Endothelial cell (in vitro differentiated cells): ENCODE results near the gene SLC12A8. TPM values are rescaled to one million over a fixed set of nuclear protein-coding genes. Genes with fewer than 3 reads are reported as not detected.

Experiments
- DNase-seq: peaks from one replicate; pipeline ENCODE4 v3.0.0; 2021; ENCODE audit warnings: low spot score
- H3K27ac Mint-ChIP-seq: one replicate; pipeline ENCODE4 v1.8.0; 2021; ENCODE audit warnings: mixed read lengths, inconsistent platforms; ENCODE audit not compliant: unreplicated experiment
- H3K27me3 Mint-ChIP-seq: one replicate; pipeline ENCODE4 v1.8.0; 2021; ENCODE audit warnings: mild to moderate bottlenecking, moderate library complexity, mixed read lengths, inconsistent platforms; ENCODE audit not compliant: unreplicated experiment
- H3K36me3 Mint-ChIP-seq: one replicate; pipeline ENCODE4 v1.8.0; 2021; ENCODE audit warnings: mild to moderate bottlenecking, low read depth, mixed read lengths, inconsistent platforms; ENCODE audit not compliant: unreplicated experiment
- H3K4me1 Mint-ChIP-seq: one replicate; pipeline ENCODE4 v1.8.0; 2021; ENCODE audit warnings: mild to moderate bottlenecking, mixed read lengths, inconsistent platforms; ENCODE audit not compliant: unreplicated experiment
- H3K4me3 Mint-ChIP-seq: one replicate; pipeline ENCODE4 v1.8.0; 2021; ENCODE audit warnings: mild to moderate bottlenecking, mixed read lengths, inconsistent platforms; ENCODE audit not compliant: unreplicated experiment
- H3K9me3 Mint-ChIP-seq: one replicate; pipeline ENCODE4 v1.8.0; 2021; ENCODE audit warnings: mixed read lengths, inconsistent platforms; ENCODE audit not compliant: unreplicated experiment
- CTCF ChIP-seq: fragments of 200-600 bp; sonication (generic); IDR thresholded peaks from one replicate; pipeline ENCODE4 v1.5.0; 2021; ENCODE audit warnings: antibody characterized with exemption; ENCODE audit not compliant: unreplicated experiment
- total RNA-seq: library from RNA; stranded (reverse); fragmentation: NEBNext Ultra II Directional; extraction: Animal tissue kit (Norgen Biotek cat#: 25700); gene quantifications from one replicate; pipeline ENCODE4 v1.2.1, GENCODE V29; 2021; ENCODE audit not compliant: unreplicated experiment

Gene SLC12A8
- total RNA-seq, 1 donor from 2014 or later = 0.54 TPM

- no peak for TF ChIP-seq CTCF
- no peak overlapping the region for H3K4me3 Mint-ChIP-seq
- H3K4me1 Mint-ChIP-seq = no peaks in the 10 kb centered on the region
- DNase-seq = no peak
- no peak overlapping the region for H3K27ac Mint-ChIP-seq
- H3K27me3 Mint-ChIP-seq = no peaks in the 10 kb centered on the region
- no peaks in the 10 kb centered on the region for H3K9me3 Mint-ChIP-seq
- no peaks in the 10 kb centered on the region for H3K36me3 Mint-ChIP-seq
Measured at GRCh38 chr3:125107363-125107762, 105.2 kb downstream of the SLC12A8 start.

GRCh38 chr3:125105116-125105515 is 107.4 kb downstream of the SLC12A8 start:
- no peak overlapping the region for H3K4me3 Mint-ChIP-seq
- TF ChIP-seq CTCF = no peak
- no peak for DNase-seq
- no peaks in the 10 kb centered on the region for H3K4me1 Mint-ChIP-seq
- H3K27me3 Mint-ChIP-seq = no peaks in the 10 kb centered on the region
- H3K9me3 Mint-ChIP-seq = no peaks in the 10 kb centered on the region
- H3K36me3 Mint-ChIP-seq = no peaks in the 10 kb centered on the region
- no peak overlapping the region for H3K27ac Mint-ChIP-seq

GRCh38 chr3:125104639-125105038 is 107.9 kb downstream of the SLC12A8 start:
- no peak for DNase-seq
- Mint-ChIP-seq H3K36me3 (no peaks in the 10 kb centered on the region), H3K9me3 (no peaks in the 10 kb centered on the region), H3K27ac (no peak overlapping the region), H3K4me3 (no peak overlapping the region), H3K27me3 (no peaks in the 10 kb centered on the region), H3K4me1 (no peaks in the 10 kb centered on the region)
- TF ChIP-seq CTCF = no peak

GRCh38 chr3:125103406-125103805 is 109.1 kb downstream of the SLC12A8 start:
- H3K36me3 Mint-ChIP-seq = no peaks in the 10 kb centered on the region
- no peaks in the 10 kb centered on the region for H3K27me3 Mint-ChIP-seq

GRCh38 chr3:125102470-125102869 is 110.1 kb downstream of the SLC12A8 start:
- no peaks in the 10 kb centered on the region for H3K9me3 Mint-ChIP-seq
- no peak for TF ChIP-seq CTCF

More at GRCh38 chr3:125103406-125103805, 109.1 kb downstream of the SLC12A8 start:
- Mint-ChIP-seq H3K27ac (no peak overlapping the region), H3K4me3 (no peak overlapping the region), H3K4me1 (no peaks in the 10 kb centered on the region), H3K9me3 (no peaks in the 10 kb centered on the region)
- TF ChIP-seq CTCF = no peak
- no peak for DNase-seq

More at GRCh38 chr3:125102470-125102869, 110.1 kb downstream of the SLC12A8 start:
- no peaks in the 10 kb centered on the region for H3K27me3 Mint-ChIP-seq
- no peak overlapping the region for H3K27ac Mint-ChIP-seq
- no peak for DNase-seq
- no peak overlapping the region for H3K4me3 Mint-ChIP-seq
- no peaks in the 10 kb centered on the region for H3K36me3 Mint-ChIP-seq
- H3K4me1 Mint-ChIP-seq = no peaks in the 10 kb centered on the region
